ENCODE data around the gene PPIF.

DNA sequence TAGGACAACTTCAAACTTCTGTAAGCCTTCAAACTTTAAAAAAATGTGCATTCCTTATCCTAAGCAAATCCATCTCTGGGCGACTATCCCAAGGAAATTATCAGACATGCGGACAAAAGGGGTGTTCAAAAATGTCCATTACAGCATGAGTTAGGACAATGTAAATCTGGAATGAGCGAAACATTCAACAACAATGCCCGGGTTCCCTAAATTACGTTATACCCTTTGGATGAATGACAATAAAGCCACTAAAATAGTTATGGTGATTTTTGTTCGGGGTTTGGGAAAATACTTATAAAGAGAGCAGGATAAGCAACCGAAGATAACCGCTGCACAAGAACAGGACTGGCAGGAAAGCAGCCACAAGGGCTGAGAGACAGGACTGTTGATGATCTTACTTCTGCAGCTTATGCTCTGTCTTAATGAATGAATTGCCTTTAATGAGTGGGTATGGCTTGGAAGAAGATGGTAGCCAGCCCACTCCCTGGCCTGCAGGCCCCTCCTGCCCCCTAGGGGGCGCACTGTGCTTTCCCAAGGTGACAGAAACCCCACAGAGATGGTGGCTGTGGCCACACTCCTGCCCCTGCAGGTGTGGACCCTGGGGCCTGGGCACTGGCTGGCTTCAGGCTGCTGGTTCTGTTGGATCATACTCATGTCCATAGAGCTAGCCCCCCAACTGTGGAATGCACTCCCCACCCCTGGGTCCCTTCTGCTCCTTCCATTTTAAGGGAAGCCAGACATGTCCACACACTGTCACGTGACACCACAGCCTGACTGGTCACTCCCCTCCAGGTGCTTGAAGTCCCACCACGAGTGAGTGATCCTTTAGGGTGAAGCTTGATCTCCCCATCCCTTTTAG is 53.1 kb downstream of the PPIF start:
- TF ChIP-seq, protein P1, sequence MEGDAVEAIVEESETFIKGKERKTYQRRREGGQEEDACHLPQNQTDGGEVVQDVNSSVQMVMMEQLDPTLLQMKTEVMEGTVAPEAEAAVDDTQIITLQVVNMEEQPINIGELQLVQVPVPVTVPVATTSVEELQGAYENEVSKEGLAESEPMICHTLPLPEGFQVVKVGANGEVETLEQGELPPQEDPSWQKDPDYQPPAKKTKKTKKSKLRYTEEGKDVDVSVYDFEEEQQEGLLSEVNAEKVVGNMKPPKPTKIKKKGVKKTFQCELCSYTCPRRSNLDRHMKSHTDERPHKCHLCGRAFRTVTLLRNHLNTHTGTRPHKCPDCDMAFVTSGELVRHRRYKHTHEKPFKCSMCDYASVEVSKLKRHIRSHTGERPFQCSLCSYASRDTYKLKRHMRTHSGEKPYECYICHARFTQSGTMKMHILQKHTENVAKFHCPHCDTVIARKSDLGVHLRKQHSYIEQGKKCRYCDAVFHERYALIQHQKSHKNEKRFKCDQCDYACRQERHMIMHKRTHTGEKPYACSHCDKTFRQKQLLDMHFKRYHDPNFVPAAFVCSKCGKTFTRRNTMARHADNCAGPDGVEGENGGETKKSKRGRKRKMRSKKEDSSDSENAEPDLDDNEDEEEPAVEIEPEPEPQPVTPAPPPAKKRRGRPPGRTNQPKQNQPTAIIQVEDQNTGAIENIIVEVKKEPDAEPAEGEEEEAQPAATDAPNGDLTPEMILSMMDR (IDR thresholded peaks at IDR 0.05): peak in 3 of 4 experiments; percentile 29 to 48 (median 46)
- no peak for TF ChIP-seq POLR2A (IDR thresholded peaks at IDR 0.05)
